CD14-positive monocyte (primary cell): ENCODE results near the gene PLBD2. TPM values are rescaled to one million over a fixed set of nuclear protein-coding genes. Genes with fewer than 3 reads are reported as not detected.

Experiments used
- DNase-seq, 3 donors: peaks; one replicate each; pipeline ENCODE4 v3.0.0-alpha.2; 2011 to 2022
- H2AFZ ChIP-seq: 2 replicates; pipeline ENCODE4 v1.6.0; 2012; ENCODE audit warnings: mild to moderate bottlenecking, low read depth, low read length, inconsistent platforms; ENCODE audit not compliant: insufficient read depth, poor library complexity, severe bottlenecking
- H3K27ac ChIP-seq, 2 donors: 1 replicate in 1 of 2; 2 replicates in 1 of 2; pipeline ENCODE4 v1.5.1; 2012 to 2013; ENCODE audit warnings: low read length in 2 of 2, control low read depth in 1 of 2, inconsistent platforms in 1 of 2, low read depth in 1 of 2, mild to moderate bottlenecking in 1 of 2
- H3K27me3 ChIP-seq, 2 donors: one replicate each; pipeline versions ENCODE4 v1.6.0 to v1.6.1; 2011 to 2013; ENCODE audit warnings: low read length in 2 of 2; ENCODE audit not compliant: control insufficient read depth in 2 of 2, insufficient read depth in 2 of 2
- H3K36me3 ChIP-seq, 2 donors: replicated peaks in 1 of 2; 1 replicate in 1 of 2; 2 replicates in 1 of 2; pipeline versions ENCODE4 v1.5.1 to v1.6.1; 2012 to 2013; ENCODE audit warnings: low read length in 2 of 2, control low read depth in 1 of 2, inconsistent platforms in 1 of 2, mild to moderate bottlenecking in 1 of 2; ENCODE audit not compliant: insufficient read depth in 2 of 2, control insufficient read depth in 1 of 2
- H3K4me1 ChIP-seq, 2 donors: 1 replicate in 1 of 2; 2 replicates in 1 of 2; pipeline versions ENCODE4 v1.5.1 to v1.6.1; 2012 to 2013; ENCODE audit warnings: low read length in 2 of 2, control low read depth in 1 of 2, inconsistent platforms in 1 of 2, mild to moderate bottlenecking in 1 of 2, moderate library complexity in 1 of 2; ENCODE audit not compliant: insufficient read depth in 2 of 2, control insufficient read depth in 1 of 2
- H3K4me2 ChIP-seq: replicated peaks from 2 replicates; pipeline ENCODE3; 2012; ENCODE audit warnings: low read length, moderate library complexity, mild to moderate bottlenecking; ENCODE audit not compliant: poor library complexity, severe bottlenecking; ENCODE audit errors: extremely low read depth
- H3K4me3 ChIP-seq, 3 experiments: fragments of 200-600 bp in 1 of 3; sonication (generic) in 1 of 3; replicated peaks in 1 of 3; 1 replicate in 2 of 3; 2 replicates in 1 of 3; pipeline ENCODE4 v1.5.1; 2011 to 2013; ENCODE audit warnings: low read length in 3 of 3, mild to moderate bottlenecking in 3 of 3, control low read depth in 2 of 3, low read depth in 2 of 3, inconsistent platforms in 1 of 3, moderate library complexity in 1 of 3
- H3K79me2 ChIP-seq: 2 replicates; pipeline ENCODE4 v1.6.0; 2012; ENCODE audit warnings: mild to moderate bottlenecking, control low read depth, inconsistent platforms, low read length, moderate library complexity; ENCODE audit not compliant: insufficient read depth
- H3K9ac ChIP-seq: 2 replicates; pipeline ENCODE4 v1.6.0; 2017; ENCODE audit warnings: low read length, mild to moderate bottlenecking; ENCODE audit not compliant: insufficient read depth, poor library complexity, severe bottlenecking
- H3K9me3 ChIP-seq, 2 donors: replicated peaks in 1 of 2; 1 replicate in 1 of 2; 2 replicates in 1 of 2; pipeline versions ENCODE4 v1.5.1 to v1.6.1; 2012 to 2013; ENCODE audit warnings: low read length in 2 of 2, control low read depth in 1 of 2; ENCODE audit not compliant: control insufficient read depth in 1 of 2, insufficient read depth in 1 of 2
- H4K20me1 ChIP-seq: 2 replicates; pipeline ENCODE4 v1.6.0; 2012; ENCODE audit warnings: mild to moderate bottlenecking, low read length, control low read depth, moderate library complexity; ENCODE audit not compliant: insufficient read depth
- H3K27ac Mint-ChIP-seq, 7 donors: one replicate each; pipeline ENCODE4 v1.8.0; 2020; ENCODE audit warnings: mild to moderate bottlenecking in 7 of 7, mixed read lengths in 7 of 7, moderate library complexity in 6 of 7, inconsistent platforms in 2 of 7
- H3K27me3 Mint-ChIP-seq, 3 donors: one replicate each; pipeline ENCODE4 v1.8.0; 2021 to 2022; ENCODE audit warnings: low read depth in 3 of 3, mild to moderate bottlenecking in 3 of 3, mixed read lengths in 3 of 3, moderate library complexity in 3 of 3, inconsistent platforms in 1 of 3
- H3K36me3 Mint-ChIP-seq, 2 donors: one replicate each; pipeline ENCODE4 v1.8.0; 2020; ENCODE audit warnings: mixed read lengths in 2 of 2, inconsistent platforms in 1 of 2, mild to moderate bottlenecking in 1 of 2
- H3K4me1 Mint-ChIP-seq: one replicate; pipeline ENCODE4 v1.8.0; 2020; ENCODE audit warnings: mild to moderate bottlenecking, mixed read lengths
- H3K4me3 Mint-ChIP-seq, 2 donors: one replicate each; pipeline ENCODE4 v1.8.0; 2020; ENCODE audit warnings: mild to moderate bottlenecking in 2 of 2, mixed read lengths in 2 of 2, moderate library complexity in 1 of 2
- H3K9me3 Mint-ChIP-seq, 7 donors: one replicate each; pipeline ENCODE4 v1.8.0; 2020 to 2022; ENCODE audit warnings: mixed read lengths in 7 of 7, mild to moderate bottlenecking in 6 of 7, moderate library complexity in 6 of 7, inconsistent platforms in 2 of 7
- WGBS: methylation state at CpG from one replicate; pipeline ENCODE4 v1.1.5; 2013; ENCODE audit warnings: missing lambda C conversion rate; ENCODE audit not compliant: insufficient coverage; 5-methylcytosine and 5-hydroxymethylcytosine counted together
- intact Hi-C, 2 donors: fragments of 100-400 bp; cut with micrococcal nuclease; formaldehyde crosslinking; loops; one replicate each; pipeline versions ENCODE4 v1.15.0 to v1.15.1; 2023
- polyA plus RNA-seq, 3 donors: library from polyadenylated mRNA; depleted of rRNA in 1 of 3; unstranded in 2 of 3; stranded (reverse) in 1 of 3; fragments of 300-500 nt in 2 of 3; fragments of >200 nt in 1 of 3; fragmentation: Illumina TruSeq in 2 of 3; gene quantifications; 1 replicate in 2 of 3; 2 replicates in 1 of 3; pipeline ENCODE4 v1.2.3, GENCODE V29; 2012 to 2021
- TF ChIP-seq, protein P1 (sequence below): fragments of 200-600 bp; IDR thresholded peaks from one replicate; pipeline ENCODE4 v1.8.0; 2022; ENCODE audit warnings: antibody characterized with exemption, mild to moderate bottlenecking

Gene PLBD2
- polyA plus RNA-seq, 3 donors: 8.5 to 12.4 (median 8.8) TPM

DNA sequence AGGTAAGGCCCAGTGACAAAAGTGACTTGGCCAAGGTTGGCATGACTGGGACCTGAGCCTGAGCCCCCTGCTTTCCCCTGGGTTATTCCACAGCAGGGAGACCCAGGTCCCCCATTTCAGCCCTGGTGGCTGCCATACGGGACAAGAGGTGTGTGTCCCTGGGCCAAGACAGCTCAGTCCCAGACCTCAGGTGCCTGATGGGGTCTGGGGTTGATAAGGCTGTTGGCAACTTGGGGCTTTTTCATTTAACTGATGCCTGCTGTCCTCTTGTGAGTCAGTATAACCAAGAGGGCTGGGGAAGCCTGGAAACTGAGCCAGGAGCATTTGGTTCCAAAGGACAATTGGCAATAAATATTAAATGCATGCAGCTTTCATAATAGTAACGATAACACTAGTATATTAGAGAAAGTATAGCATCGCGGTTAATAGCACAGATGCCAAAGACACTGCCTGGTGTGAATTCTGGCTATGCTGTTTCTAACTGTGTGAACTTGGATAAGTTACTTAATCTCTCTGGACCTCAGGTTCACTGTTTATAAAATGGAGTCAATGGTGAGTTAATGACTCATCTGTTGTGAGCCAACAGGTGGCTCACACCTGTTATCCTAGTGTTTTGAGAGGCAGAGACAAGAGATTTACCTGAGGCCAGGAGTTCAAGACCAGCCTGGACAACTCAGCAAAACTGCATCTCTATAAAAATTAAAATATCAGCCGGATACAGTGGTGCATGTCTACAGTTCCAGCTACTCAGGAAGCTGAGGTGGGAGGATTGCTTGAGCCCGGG is 64.7 kb downstream of the PLBD2 start:
- peak overlapping the region; percentile 76 for H3K4me2 ChIP-seq
- WGBS: 96% methylated on average over 3 of the region's 6 CpGs
- peak overlapping the region; percentile 95 to 99 (median 98) for H3K27ac Mint-ChIP-seq

GRCh38 chr12:113424456-113424855 is 66.1 kb downstream of the PLBD2 start:
- peaks cover 20 to 29% of the 10 kb centered on the region in 2 donors for H3K4me1 ChIP-seq
- peak overlapping the region in 5 of 7 donors; percentile 3 to 98 (median 52) for H3K27ac Mint-ChIP-seq
- no peaks in the 10 kb centered on the region for H3K27me3 Mint-ChIP-seq
- H3K79me2 ChIP-seq: no peaks in the 10 kb centered on the region
- WGBS: no CpG with 5 or more reads among the region's 1 CpG
- no peaks in the 10 kb centered on the region for H3K9me3 ChIP-seq
- H3K36me3 ChIP-seq: no peaks in the 10 kb centered on the region
- no peak overlapping the region for H2AFZ ChIP-seq
- H3K9me3 Mint-ChIP-seq: no peaks in the 10 kb centered on the region
- H3K27me3 ChIP-seq: no peaks in the 10 kb centered on the region
- no peak overlapping the region for H3K4me2 ChIP-seq
- DNase-seq: no peak
- intact Hi-C loops: loop anchor here (10.0 kb wide), 1 partner anchor 220 kb away; no protein-coding TSS in a partner anchor
- peaks cover 0 to 3% of the 10 kb centered on the region in 2 donors for H3K36me3 Mint-ChIP-seq
- TF ChIP-seq, protein P1, sequence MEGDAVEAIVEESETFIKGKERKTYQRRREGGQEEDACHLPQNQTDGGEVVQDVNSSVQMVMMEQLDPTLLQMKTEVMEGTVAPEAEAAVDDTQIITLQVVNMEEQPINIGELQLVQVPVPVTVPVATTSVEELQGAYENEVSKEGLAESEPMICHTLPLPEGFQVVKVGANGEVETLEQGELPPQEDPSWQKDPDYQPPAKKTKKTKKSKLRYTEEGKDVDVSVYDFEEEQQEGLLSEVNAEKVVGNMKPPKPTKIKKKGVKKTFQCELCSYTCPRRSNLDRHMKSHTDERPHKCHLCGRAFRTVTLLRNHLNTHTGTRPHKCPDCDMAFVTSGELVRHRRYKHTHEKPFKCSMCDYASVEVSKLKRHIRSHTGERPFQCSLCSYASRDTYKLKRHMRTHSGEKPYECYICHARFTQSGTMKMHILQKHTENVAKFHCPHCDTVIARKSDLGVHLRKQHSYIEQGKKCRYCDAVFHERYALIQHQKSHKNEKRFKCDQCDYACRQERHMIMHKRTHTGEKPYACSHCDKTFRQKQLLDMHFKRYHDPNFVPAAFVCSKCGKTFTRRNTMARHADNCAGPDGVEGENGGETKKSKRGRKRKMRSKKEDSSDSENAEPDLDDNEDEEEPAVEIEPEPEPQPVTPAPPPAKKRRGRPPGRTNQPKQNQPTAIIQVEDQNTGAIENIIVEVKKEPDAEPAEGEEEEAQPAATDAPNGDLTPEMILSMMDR: no peak
- no peak overlapping the region for H3K27ac ChIP-seq
- H3K4me1 Mint-ChIP-seq: peaks cover 37% of the 10 kb centered on the region
- no peak overlapping the region for H3K4me3 ChIP-seq
- H3K4me3 Mint-ChIP-seq: no peak overlapping the region
- H3K9ac ChIP-seq: no peak overlapping the region
- H4K20me1 ChIP-seq: no peaks in the 10 kb centered on the region

More for the DNA sequence above, 64.7 kb downstream of the PLBD2 start:
- Histone ChIP-seq H3K36me3 (no peaks in the 10 kb centered on the region), H4K20me1 (no peaks in the 10 kb centered on the region), H3K4me3 (peak overlapping the region; percentile 16 to 72 (median 41)), H3K27me3 (no peaks in the 10 kb centered on the region), H3K27ac (peak overlapping the region; percentile 83 to 88), H3K4me1 (peaks cover 26 to 40% of the 10 kb centered on the region in 2 donors), H3K79me2 (no peaks in the 10 kb centered on the region), H3K9ac (peak overlapping the region; percentile 67), H2AFZ (peak overlapping the region; percentile 54), H3K9me3 (no peaks in the 10 kb centered on the region)
- Mint-ChIP-seq H3K36me3 (peaks cover 0 to 3% of the 10 kb centered on the region in 2 donors), H3K4me1 (peaks cover 48% of the 10 kb centered on the region), H3K4me3 (peak overlapping the region; percentile 92 to 98), H3K27me3 (no peaks in the 10 kb centered on the region), H3K9me3 (no peaks in the 10 kb centered on the region)
- TF ChIP-seq, protein P1: no peak
- intact Hi-C loops: loop anchor here (10.0 kb wide), 1 partner anchor 218 kb away; no protein-coding TSS in a partner anchor
- DNase-seq: no peak
